ENCODE data around the gene INMT.

DNA sequence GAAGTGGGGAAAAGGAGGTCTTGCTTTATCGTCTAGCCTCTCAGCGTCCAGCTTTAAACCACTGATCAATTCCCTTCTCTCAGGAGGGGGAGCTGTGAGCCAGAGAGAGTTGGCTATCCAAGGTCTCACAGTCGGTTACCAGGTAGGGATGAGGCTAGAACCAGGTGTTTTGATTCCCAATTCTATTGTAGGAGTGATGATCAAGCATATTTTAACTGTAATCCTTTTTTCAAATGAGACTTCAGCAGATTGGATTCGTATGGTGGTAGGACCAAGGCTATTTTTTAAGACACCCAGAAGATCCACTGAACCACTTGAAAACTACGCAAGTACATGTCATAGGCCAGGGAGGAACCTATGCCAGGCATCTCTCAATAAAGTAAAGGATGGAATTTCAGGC, 27.6 kb downstream of the INMT start:
- TF ChIP-seq, protein P1, sequence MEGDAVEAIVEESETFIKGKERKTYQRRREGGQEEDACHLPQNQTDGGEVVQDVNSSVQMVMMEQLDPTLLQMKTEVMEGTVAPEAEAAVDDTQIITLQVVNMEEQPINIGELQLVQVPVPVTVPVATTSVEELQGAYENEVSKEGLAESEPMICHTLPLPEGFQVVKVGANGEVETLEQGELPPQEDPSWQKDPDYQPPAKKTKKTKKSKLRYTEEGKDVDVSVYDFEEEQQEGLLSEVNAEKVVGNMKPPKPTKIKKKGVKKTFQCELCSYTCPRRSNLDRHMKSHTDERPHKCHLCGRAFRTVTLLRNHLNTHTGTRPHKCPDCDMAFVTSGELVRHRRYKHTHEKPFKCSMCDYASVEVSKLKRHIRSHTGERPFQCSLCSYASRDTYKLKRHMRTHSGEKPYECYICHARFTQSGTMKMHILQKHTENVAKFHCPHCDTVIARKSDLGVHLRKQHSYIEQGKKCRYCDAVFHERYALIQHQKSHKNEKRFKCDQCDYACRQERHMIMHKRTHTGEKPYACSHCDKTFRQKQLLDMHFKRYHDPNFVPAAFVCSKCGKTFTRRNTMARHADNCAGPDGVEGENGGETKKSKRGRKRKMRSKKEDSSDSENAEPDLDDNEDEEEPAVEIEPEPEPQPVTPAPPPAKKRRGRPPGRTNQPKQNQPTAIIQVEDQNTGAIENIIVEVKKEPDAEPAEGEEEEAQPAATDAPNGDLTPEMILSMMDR (IDR thresholded peaks at IDR 0.05) = no peak
- TF ChIP-seq POLR2AphosphoS5 (IDR thresholded peaks at IDR 0.05) (no peak), POLR2A (IDR thresholded peaks at IDR 0.05) (no peak), EP300 (IDR thresholded peaks at IDR 0.05) (no peak)
